ENCODE measurements around the gene RRP36. TPM values are rescaled to one million over a fixed set of nuclear protein-coding genes. Genes with fewer than 3 reads are reported as not detected.

Gene RRP36
- polyA plus RNA-seq, 1 donor from 2014 or later, result 79.2 TPM

DNA sequence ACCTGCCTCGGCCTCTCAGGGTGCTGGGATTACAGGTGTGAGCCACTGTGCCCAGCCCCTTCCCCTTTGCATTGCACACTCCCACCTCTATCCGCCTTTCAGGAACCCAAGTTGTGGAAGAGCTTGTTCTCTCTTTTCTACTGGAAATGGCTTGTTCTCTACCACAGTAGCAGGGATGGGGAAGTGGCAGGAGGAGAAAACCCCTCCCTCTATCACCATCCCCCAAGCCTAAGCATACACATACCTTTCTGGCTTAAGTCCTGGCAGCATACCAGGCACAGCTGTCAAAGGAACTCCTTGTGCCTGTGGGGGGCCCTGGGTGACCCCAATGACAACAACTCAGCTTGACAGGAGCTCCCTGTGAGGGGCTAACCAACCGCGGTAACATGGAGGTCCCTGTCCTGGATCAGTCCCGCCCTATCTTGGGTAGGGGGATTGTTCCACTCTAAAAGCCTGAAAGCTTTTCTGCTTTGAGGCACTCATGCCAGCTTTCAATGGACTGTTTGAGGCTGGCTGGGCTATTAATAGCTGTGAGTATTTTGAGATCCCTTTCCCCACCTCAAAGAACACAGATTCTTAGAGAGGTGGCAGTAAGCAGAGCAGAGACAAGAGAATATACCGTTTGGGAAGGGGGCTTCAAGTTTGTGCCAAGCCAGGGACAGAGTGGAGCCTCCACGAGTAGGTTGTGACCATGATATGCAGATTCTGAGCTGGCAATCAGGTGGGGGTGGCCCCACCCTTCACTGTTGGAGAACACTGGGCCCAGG is 5.1 kb upstream of the RRP36 start:
- Histone ChIP-seq H3K9me2 (ENCODE audit: insufficient read depth, low read length) (no peaks in the 10 kb centered on the region), H3K4me2 (ENCODE audit: low read length) (no peak overlapping the region), H3K27ac (ENCODE audit: low read length) (no peak overlapping the region), H3K79me2 (replicated peaks; ENCODE audit: insufficient read depth, low read length) (peaks cover 33% of the 10 kb centered on the region), H3K4me3 (ENCODE audit: low read length) (peak overlapping the region; percentile 7), H3K9me3 (ENCODE audit: low read length) (no peaks in the 10 kb centered on the region), H4K20me1 (ENCODE audit: insufficient read depth) (no peaks in the 10 kb centered on the region), H3K27me3 (ENCODE audit: insufficient read depth, low read depth, low read length) (no peaks in the 10 kb centered on the region), H2AFZ (ENCODE audit: low read depth, low read length) (no peak overlapping the region), H3K9ac (ENCODE audit: low read length) (no peak overlapping the region), H3F3A (ENCODE audit: insufficient read depth, low read length, poor library complexity, severe bottlenecking) (no peaks in the 10 kb centered on the region), H3K36me3 (ENCODE audit: insufficient read depth, low read length) (no peaks in the 10 kb centered on the region)
- TF ChIP-seq, protein P1, sequence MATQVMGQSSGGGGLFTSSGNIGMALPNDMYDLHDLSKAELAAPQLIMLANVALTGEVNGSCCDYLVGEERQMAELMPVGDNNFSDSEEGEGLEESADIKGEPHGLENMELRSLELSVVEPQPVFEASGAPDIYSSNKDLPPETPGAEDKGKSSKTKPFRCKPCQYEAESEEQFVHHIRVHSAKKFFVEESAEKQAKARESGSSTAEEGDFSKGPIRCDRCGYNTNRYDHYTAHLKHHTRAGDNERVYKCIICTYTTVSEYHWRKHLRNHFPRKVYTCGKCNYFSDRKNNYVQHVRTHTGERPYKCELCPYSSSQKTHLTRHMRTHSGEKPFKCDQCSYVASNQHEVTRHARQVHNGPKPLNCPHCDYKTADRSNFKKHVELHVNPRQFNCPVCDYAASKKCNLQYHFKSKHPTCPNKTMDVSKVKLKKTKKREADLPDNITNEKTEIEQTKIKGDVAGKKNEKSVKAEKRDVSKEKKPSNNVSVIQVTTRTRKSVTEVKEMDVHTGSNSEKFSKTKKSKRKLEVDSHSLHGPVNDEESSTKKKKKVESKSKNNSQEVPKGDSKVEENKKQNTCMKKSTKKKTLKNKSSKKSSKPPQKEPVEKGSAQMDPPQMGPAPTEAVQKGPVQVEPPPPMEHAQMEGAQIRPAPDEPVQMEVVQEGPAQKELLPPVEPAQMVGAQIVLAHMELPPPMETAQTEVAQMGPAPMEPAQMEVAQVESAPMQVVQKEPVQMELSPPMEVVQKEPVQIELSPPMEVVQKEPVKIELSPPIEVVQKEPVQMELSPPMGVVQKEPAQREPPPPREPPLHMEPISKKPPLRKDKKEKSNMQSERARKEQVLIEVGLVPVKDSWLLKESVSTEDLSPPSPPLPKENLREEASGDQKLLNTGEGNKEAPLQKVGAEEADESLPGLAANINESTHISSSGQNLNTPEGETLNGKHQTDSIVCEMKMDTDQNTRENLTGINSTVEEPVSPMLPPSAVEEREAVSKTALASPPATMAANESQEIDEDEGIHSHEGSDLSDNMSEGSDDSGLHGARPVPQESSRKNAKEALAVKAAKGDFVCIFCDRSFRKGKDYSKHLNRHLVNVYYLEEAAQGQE (IDR thresholded peaks at IDR 0.05; ENCODE audit: borderline replicate concordance), result no peak
- TF ChIP-seq POLR2AphosphoS5 (IDR thresholded peaks at IDR 0.05), result no peak
- TF ChIP-seq, protein P2, sequence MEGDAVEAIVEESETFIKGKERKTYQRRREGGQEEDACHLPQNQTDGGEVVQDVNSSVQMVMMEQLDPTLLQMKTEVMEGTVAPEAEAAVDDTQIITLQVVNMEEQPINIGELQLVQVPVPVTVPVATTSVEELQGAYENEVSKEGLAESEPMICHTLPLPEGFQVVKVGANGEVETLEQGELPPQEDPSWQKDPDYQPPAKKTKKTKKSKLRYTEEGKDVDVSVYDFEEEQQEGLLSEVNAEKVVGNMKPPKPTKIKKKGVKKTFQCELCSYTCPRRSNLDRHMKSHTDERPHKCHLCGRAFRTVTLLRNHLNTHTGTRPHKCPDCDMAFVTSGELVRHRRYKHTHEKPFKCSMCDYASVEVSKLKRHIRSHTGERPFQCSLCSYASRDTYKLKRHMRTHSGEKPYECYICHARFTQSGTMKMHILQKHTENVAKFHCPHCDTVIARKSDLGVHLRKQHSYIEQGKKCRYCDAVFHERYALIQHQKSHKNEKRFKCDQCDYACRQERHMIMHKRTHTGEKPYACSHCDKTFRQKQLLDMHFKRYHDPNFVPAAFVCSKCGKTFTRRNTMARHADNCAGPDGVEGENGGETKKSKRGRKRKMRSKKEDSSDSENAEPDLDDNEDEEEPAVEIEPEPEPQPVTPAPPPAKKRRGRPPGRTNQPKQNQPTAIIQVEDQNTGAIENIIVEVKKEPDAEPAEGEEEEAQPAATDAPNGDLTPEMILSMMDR (IDR thresholded peaks at IDR 0.05; ENCODE audit: poor library complexity, severe bottlenecking), result no peak
- TF ChIP-seq SMC3 (conservative IDR thresholded peaks at IDR 0.05; ENCODE audit: poor library complexity), result no peak
- no peak for TF ChIP-seq EP300 (conservative IDR thresholded peaks at IDR 0.05; ENCODE audit: poor library complexity, severe bottlenecking)
- no peak for TF ChIP-seq TAF1 (IDR thresholded peaks at IDR 0.05; ENCODE audit: low read depth)
- TF ChIP-seq MXI1 (conservative IDR thresholded peaks at IDR 0.05; ENCODE audit: poor library complexity, severe bottlenecking), result no peak
- no peak for TF ChIP-seq EZH2 (IDR thresholded peaks at IDR 0.05; ENCODE audit: borderline replicate concordance, insufficient read depth, low read length, poor library complexity, severe bottlenecking)
- TF ChIP-seq RAD21 (conservative IDR thresholded peaks at IDR 0.05), result no peak

DNA sequence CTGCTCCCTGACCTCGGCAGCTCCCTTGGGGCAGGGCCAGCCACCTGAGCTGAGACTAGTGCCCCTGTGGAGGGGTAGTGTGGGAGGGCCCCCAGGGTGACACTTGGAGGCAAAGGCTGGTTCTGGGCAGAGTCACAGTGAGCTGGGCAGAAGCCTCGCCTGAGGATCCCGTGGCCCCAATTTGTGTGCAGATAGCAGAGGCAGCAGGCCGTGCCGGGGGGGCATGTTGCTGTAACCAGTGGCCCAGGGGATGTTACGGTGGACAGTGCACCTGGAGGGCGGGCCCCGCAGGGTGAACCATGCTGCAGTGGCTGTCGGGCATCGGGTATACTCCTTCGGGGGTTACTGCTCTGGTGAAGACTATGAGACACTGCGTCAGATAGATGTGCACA is 4.5 kb upstream of the RRP36 start:
- no peak overlapping the region for H3K4me3 ChIP-seq (ENCODE audit: low read length)
- H3K27ac ChIP-seq (ENCODE audit: low read length), result no peak overlapping the region
- H3K79me2 ChIP-seq (replicated peaks; ENCODE audit: insufficient read depth, low read length), result peaks cover 33% of the 10 kb centered on the region
- H3K4me2 ChIP-seq (ENCODE audit: low read length), result no peak overlapping the region
- no peaks in the 10 kb centered on the region for H4K20me1 ChIP-seq (ENCODE audit: insufficient read depth)
- no peaks in the 10 kb centered on the region for H3F3A ChIP-seq (ENCODE audit: insufficient read depth, low read length, poor library complexity, severe bottlenecking)
- H3K9ac ChIP-seq (ENCODE audit: low read length), result no peak overlapping the region
- H2AFZ ChIP-seq (ENCODE audit: low read depth, low read length), result no peak overlapping the region
- H3K9me3 ChIP-seq (ENCODE audit: low read length), result no peaks in the 10 kb centered on the region
- H3K9me2 ChIP-seq (ENCODE audit: insufficient read depth, low read length), result no peaks in the 10 kb centered on the region
- no peak for TF ChIP-seq MXI1 (conservative IDR thresholded peaks at IDR 0.05; ENCODE audit: poor library complexity, severe bottlenecking)
- H3K36me3 ChIP-seq (ENCODE audit: insufficient read depth, low read length), result no peaks in the 10 kb centered on the region
- H3K27me3 ChIP-seq (ENCODE audit: insufficient read depth, low read depth, low read length), result no peaks in the 10 kb centered on the region

Measured in neural cell (in vitro differentiated cells).